Peyer's patch (tissue), 4 donors: Measurements from ENCODE around the gene VSTM2B.

Experiments used
- POLR2A ChIP-seq, 2 donors: fragments of 450-650 bp; IDR thresholded peaks; one replicate each; pipeline ENCODE4 v1.5.1; 2017; ENCODE audit warnings: antibody characterized with exemption in 2 of 2, mild to moderate bottlenecking in 2 of 2, moderate library complexity in 2 of 2
- TF ChIP-seq, protein P1 (sequence below), 6 experiments: fragments of 450-650 bp in 4 of 6; fragments of 200-600 bp in 2 of 6; sonication (generic) in 1 of 6; IDR thresholded peaks; one replicate each; pipeline ENCODE4 v1.5.1; 2017 to 2019; ENCODE audit warnings: antibody characterized with exemption in 6 of 6, mild to moderate bottlenecking in 3 of 6, moderate library complexity in 1 of 6

DNA sequence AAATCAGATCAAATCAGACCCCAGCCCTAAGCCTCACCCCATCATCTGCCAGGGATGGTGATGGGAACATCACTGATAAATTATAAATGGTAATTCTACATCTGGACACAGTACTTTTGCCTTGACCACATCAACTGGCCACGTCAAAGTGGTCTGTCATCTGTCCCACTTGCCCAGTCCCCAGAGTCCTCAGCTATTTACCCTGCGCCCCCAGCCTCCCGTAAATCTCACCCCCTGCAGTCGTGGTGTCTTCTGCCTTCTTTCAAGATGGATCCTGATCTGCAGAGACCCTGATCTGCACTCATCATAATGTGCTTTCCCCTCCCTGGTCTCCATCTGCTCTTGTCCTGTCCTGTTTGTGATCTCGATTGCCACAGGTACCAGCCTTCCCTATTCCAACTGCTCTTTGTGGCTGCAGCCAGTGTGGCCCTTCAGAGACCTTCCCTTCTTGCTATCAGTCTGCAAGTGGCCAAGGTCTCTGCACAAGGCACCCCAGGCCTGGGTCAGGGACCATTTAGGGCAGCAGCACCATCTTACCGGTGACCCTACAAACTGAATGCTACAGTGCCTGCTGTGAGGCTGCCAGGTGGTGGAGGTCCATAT, 53.6 kb downstream of the VSTM2B start:
- TF ChIP-seq, protein P1, sequence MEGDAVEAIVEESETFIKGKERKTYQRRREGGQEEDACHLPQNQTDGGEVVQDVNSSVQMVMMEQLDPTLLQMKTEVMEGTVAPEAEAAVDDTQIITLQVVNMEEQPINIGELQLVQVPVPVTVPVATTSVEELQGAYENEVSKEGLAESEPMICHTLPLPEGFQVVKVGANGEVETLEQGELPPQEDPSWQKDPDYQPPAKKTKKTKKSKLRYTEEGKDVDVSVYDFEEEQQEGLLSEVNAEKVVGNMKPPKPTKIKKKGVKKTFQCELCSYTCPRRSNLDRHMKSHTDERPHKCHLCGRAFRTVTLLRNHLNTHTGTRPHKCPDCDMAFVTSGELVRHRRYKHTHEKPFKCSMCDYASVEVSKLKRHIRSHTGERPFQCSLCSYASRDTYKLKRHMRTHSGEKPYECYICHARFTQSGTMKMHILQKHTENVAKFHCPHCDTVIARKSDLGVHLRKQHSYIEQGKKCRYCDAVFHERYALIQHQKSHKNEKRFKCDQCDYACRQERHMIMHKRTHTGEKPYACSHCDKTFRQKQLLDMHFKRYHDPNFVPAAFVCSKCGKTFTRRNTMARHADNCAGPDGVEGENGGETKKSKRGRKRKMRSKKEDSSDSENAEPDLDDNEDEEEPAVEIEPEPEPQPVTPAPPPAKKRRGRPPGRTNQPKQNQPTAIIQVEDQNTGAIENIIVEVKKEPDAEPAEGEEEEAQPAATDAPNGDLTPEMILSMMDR (IDR thresholded peaks at IDR 0.05) = no peak
- TF ChIP-seq POLR2A (IDR thresholded peaks at IDR 0.05) = no peak
